NOMO-1 (cell line): ENCODE measurements around the gene FAF1.
"Not testable (repeated sequence)": the region's sequence is repeated elsewhere in the genome, so short reads cannot be mapped to it uniquely, and the experiment has no call there.

Source experiments
- DNase-seq, 2 experiments: peaks; one replicate each; lab custom pipeline; 2025; ENCODE audit not compliant: unreplicated experiment in 2 of 2; lab: John Stamatoyannopoulos, UW

Gene FAF1

DNA sequence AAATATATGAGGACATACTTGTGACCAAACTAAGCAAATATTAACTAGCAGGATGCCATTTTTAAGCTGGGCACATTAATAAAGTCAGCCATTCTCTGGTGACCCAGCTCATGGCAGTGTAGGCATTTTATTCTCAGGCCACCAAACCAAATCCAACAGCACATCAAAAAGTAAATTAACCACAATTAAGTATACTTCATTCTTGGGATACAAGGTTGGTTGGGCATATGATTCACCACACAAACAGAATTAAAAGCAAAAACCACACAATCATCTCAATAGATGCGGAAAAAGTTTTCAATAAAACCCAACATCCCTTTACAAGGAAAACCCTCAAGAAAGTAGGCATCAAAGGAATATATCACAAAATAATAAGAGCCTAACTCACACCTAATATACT, 101.3 kb downstream of the FAF1 start:
- DNase-seq, result no peak

GRCh38 chr1:50857702-50858101, 102.4 kb downstream of the FAF1 start:
- no peak for DNase-seq

DNA sequence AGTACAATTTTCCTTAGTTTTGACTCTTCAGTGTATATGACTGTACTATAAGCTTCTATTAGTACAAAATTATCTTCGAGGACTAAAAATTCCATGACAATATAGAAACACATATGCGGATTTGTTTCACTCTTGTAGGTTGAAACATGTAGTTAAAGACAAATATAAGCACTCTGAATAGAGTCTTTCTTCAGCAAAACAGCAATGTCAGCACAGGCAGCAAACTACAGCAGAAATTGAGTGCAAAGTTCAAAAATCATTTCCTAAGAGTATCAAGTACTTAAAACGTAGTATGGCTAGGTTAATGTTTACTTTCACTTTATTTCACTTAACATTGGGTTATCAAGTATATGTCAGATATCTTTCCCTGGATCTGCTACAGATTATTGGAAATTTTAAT, 106.7 kb downstream of the FAF1 start:
- no peak for DNase-seq

GRCh38 chr1:50852889-50853288, 107.2 kb downstream of the FAF1 start:
- DNase-seq, result no peak

GRCh38 chr1:50851466-50851865, 108.6 kb downstream of the FAF1 start:
- no peak for DNase-seq

DNA sequence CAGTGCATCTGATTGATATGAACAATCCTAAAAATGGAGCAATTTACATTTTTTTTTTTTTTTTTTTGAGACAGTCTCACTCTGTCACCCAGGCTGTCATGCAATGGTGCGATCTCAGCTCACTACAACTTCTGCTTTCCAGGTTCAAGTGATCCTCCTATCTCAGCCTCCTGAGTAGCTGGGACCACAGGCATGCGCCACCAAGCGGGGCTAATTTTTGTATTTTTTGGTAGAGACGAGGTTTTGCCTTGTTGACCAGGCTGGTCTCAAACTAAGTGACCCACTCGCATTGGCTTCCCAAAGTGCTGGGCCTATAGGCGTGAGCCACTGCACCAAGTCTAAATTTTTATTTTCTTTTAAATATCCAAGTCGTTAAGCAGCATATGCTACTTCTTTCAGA, 109.0 kb downstream of the FAF1 start:
- DNase-seq, result peak in 1 of 2 experiments; percentile 13

DNA sequence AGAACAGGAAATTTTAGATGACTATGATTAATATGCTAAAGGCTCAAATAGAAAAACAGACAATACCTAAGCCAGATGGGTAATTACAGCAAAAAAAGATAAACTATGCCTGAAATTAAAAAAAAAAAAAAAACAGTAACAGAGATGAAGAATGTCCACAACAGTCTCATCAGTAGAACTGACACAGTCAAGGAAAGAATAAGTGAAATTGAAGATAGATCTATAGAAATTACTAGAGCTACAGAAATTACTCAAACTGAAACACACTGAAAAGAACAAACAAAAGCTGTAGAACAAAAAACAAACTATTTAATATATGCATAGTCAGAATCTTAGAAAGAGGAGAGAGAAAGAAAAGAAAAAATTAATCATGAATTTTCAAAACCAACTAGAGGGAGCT, 112.8 kb downstream of the FAF1 start:
- no peak for DNase-seq

GRCh38 chr1:50846224-50846839, 113.7 kb downstream of the FAF1 start:
- DNase-seq, result no peak

DNA sequence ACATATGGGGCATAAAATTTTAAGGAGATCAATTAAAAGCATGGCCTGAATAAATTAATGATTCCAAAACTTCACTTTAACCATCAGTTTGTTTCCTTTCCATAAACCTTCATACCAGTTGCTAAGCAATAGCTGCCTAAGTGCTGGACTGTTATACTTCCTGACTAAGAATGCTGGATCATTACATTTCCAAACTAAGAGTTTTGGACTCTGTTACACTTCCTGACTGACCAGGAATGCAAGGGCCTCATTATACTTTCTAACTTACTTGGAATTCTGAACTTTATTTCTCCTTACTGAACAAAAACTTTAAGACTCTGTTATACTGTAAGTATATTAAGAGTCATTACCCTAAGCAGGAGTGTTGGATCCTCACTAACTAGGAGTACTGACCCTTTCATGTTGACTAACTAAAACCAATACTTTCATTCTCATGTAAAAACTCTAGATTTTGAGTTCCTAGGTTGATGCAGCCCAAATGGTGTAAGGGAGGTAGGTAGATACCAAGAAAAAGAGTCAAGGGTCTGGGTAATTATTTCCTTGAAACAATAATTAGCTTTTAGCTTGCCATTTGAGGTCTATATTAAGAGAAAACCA, 118.2 kb downstream of the FAF1 start:
- DNase-seq, result no peak

GRCh38 chr1:50836117-50836516, 124.0 kb downstream of the FAF1 start:
- DNase-seq, result no peak

GRCh38 chr1:50833216-50833615, 126.9 kb downstream of the FAF1 start:
- no peak for DNase-seq

- DNase-seq, result no peak
Observed at GRCh38 chr1:50832167-50832566, 127.9 kb downstream of the FAF1 start.

GRCh38 chr1:50831300-50832061, 128.6 kb downstream of the FAF1 start:
- DNase-seq, result no peak

GRCh38 chr1:50830621-50831020, 129.4 kb downstream of the FAF1 start:
- no peak for DNase-seq

DNA sequence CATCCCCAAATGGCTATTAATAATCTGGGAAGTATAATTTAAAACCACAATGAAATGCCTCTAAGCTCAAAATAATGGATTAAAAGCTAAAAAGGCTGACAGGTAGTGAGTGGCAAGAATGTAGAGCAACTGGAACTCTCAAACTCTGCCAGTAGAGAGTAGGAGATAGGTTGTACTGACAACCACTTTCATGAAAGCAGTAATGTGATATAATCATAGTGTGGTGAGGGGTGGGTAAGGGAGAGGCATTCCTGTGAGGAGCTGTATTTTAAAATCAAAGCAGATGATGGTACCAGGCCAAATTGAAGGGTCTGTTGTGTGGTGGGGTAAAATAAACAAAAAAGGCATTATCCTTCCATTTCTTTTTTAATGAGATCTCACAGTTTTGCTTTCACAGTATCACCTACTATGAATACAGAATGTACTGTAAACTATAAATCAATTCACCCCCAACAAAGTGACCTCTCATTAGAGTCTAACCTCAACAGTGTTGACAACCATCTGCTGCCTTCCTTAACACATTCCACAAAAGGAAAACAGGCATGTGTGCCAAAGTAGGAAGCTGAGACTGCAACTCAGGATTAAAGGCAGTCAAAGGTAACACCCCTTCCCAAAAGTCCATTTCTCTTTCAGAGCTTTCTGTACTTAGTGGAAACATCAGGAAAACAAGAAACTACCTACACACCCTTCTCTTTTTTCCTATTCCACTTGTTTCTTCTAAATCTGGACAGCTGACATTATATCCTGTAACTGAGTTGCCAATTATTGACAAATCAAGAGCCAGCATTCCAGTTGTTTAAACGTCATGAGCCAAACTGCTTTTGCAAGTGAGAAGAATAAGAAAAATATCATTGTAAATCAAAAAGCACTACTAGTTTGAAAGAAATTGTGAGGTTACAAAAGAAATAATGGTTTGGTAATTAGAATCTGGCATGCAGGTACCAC, 130.8 kb downstream of the FAF1 start:
- DNase-seq, result no peak

DNA sequence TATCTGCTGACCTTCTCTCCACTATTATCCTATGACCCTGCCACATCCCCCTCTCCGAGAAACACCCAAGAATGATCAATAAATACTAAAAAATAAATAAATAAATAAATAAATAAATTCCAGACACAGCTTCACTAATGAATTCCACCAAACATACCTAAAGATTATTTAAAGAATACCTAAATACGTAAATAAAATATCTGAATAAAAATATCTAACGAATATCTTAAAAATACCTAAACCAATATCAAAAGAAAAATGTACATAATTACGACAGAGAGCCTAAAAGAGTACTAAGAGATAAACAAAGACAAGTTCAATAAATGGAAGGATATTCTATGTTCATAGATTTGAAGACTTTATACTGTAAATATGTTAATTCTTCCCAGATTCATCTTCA, 132.5 kb downstream of the FAF1 start:
- DNase-seq, result no peak

- not testable (repeated sequence) for DNase-seq
Observed at GRCh38 chr1:50826792-50827191, 133.3 kb downstream of the FAF1 start.

- DNase-seq, result no peak
Observed at GRCh38 chr1:50822035-50822776, 137.9 kb downstream of the FAF1 start.

GRCh38 chr1:50820545-50820944, 139.5 kb downstream of the FAF1 start:
- no peak for DNase-seq

GRCh38 chr1:50812346-50812745, 147.7 kb downstream of the FAF1 start:
- no peak for DNase-seq
